NCI-H345 treated with DMSO at 0.1 percent for 48 hours (cell line): ENCODE data around the gene BANP.
"Not testable (repeated sequence)": the region's sequence is repeated elsewhere in the genome, so short reads cannot be mapped to it uniquely, and the experiment has no call there.

Source experiments
- DNase-seq: peaks from one replicate; lab custom pipeline; 2025; ENCODE audit not compliant: unreplicated experiment; lab: John Stamatoyannopoulos, UW

Gene BANP

DNA sequence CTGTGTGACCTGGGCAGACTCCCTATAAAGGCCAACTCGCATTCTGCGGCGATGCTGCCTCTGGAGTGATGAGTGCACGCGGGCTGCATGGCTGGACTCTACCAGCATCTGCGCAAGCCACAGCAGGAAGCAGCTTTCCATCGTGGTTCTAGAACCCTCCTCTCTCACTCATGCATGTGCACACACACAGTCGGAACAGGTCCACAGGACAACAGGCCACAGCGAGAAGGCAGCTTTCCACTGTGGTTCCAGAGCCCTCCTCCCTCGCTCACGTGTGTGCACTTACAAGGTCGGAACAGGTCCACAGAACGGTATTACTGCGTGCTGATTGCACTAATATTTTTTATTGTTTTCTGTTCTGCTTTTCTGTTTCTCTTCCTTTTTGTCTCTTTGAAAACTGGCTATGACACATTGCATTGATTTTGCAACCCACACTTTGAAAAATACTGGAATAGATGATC, 92.9 kb downstream of the BANP start:
- DNase-seq = not testable (repeated sequence)

DNA sequence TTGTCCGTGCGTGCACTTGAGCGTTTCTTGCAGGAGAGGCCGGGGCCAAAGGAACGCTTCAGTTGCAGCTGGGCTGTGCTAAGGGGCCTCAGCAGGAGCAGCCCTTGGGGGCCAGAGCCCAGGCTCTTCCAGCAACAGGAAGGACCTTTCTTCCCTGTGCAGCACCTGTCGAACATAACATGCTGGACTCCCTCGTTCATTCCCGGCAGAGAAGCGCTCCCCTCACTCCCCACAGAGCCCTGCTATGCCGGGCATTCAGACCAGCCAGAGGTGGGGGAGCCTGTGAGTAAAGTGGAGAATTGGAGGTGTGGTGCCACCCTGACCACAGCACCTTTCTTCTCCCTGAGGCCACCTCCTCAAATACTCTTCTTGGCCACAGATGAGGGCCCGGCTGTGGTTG, 94.1 kb downstream of the BANP start:
- DNase-seq = not testable (repeated sequence)

DNA sequence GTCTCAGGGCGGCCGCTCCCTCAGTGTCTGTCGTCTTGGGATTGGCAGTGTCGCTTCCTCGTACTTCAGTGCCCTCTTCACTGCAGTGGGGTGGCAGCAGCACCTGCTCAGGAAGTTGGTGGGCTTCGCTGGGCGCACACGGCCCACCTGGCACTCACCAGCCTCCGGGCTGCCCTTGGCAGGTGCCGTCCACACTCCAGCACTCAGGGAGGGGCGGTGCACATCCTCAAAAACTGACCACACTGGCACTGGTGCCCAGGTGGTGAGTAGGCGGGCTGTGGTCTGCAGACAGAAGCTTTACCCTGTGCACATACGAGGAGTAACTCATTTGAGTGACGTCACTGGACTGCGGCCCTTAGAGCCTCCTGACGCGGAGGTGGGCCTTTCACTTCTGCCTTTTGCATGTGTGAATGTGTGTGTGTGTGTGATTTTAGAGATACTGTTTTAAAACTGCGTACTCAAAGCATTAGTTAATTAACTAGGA, 94.6 kb downstream of the BANP start:
- no peak for DNase-seq

DNA sequence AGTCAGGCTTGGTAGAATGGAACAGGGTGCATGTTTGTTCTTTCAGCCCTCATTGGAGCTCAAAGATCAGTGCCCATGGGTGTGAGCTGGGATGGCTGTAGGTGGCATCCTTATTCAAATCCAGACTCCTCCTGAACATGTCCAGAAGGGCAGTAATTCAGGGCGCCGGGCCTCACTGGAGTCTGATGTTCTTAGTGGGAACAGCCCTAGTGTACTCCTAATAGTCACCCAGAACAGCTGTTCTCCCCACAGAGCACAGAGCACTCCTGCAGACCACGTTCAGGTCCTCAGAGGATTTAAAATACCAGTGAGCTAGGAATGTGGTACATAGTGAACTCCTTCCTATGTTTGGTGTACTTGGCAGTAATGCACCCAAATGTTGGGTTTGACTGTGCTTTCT, 96.2 kb downstream of the BANP start:
- no peak for DNase-seq

DNA sequence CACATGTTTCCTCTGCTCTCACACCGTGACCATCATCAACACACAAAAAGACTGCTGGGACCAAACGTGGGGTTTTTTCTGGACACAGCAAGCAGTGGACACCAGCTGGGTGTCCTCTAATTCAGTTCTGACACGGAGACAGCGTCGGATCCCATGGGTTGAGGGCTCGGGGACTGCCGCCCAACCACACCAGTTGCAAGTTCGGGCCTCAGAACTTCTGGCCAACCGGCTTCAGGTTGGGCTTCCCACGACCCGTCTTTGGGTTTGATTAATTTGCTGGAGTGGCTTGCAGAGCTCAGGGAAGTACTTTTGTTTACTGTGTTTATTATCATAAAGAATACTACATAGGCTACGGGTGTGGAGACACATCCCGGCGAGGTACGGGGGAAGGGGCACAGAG, 97.8 kb downstream of the BANP start:
- DNase-seq = no peak

DNA sequence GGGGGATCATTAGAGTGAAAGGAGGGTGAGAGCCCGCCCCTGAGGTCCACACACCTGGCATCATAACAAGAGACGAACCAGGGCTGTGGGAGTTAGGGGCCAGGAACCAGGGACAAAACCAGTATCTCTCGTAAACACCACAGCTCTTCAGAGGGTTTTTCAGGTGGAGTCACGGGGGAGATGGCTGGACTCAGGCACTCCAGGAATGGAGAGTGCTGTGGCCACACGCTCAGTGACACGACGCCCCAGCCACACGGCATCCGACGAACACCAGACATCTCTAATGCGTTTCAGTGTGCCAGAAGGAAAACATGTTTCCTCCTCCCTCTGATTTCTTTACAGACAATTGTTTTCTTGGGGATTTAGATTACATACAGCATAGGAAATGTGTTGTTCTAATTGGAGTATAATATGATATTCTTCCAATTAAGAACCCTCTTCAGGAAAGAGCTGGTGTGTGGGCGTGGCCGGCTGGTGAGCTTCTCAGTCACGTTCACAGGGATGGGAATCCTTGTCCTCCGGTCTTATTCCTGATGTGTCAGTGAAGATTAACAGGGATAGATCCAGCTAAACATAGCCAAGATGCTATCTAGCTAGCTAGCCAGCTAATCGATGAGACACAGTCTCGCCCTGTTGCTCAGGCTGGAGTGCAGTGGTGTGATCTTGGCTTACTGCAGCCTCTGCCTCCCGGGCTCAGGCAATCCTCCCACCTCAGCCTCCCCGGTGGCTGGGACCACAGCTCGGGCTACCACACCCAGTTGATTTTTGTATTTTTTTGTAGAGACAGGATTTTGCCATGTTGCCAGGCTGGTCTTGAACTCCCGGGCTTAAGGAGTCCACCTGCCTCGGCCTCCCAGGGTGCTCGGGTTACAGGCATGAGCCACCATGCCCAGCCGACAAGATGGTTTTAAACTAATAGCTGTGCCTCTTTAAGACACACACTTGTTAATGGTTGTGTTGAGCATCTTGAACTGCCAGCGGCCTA, 98.6 kb downstream of the BANP start:
- DNase-seq = no peak

DNA sequence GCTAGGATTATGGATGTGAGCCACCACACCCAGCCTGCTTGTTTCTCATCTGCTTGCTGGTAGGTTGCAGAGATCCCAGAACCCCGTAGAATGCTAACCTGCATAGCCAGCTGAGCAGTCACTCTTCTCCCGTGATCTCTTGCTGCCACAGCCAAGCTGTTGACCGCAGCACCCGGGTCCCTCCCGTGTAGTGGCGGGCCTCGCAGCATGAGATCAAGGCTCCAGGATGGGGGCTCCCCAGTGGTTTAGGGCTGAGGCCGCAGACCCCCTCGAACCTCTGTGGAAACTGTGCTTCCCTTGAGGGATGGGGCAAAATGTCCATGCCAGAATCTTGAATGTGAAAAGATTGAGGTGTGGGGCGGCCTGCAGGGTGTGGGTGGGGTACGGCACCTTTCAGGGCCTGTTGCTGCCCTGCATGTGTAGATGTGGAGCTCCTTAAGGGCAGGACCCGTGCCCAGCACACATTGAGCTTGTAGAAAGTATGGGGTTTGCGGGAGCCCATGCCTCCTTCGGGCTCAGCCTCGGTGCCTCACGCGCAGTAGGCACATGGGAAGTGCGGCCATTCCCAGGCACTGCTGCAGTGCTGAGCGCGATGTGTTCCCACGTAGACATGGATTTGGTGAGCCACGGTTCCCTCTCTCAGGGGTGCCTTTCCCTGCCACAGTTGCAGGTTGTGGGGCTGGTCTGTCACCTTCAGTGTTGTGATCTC, 99.9 kb downstream of the BANP start:
- DNase-seq = no peak

DNA sequence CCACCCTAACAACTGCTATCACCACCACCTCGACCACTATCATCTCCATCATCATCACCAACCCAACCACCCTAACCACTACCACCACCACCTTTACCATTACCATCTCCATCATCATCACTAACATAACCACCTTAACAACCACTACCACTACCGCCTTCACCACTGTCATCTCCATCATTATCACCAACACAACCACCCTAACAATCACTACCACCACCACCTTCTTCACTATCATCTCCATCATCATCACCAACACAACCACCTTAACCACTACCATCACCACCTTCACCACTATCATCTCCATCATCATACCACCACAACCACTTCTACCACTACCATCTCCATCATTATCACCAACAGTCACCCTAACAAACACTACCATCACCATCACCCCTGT, 101.4 kb downstream of the BANP start:
- no peak for DNase-seq

DNA sequence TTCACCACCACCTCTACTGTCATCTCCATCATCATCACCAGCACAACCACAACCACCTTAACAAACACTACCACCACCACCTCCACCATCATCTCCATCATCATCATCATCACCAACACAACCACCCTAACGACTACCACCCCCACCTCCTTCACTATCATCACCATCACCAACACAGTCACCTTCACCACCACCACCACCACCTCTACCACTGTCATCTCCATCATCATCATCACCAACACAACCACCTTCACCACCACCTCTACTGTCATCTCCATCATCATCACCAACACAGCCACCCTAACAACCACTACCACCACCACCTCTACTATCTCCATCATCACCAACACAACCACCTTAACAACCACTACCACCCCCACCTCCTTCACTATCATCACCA, 102.2 kb downstream of the BANP start:
- not testable (repeated sequence) for DNase-seq

DNA sequence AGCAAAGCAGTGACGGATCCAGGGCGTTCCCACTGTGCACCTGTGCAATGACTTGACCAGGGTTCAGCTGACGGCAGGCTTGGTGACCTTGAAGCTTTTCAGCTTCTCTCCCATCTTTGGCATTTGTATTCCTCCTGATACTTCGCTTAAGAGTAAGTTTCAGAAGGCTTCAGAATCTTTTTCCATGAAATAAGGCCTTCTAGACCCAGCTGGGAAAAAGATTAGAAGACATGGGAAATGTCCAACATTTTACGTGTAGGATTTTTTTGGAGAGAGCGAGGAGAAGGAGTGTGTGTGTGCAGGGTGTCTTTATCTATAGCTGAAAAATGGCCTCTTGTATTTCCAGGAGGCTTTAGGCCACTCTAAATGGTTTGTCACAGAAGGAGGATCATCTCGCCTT, 104.1 kb downstream of the BANP start:
- no peak for DNase-seq

DNA sequence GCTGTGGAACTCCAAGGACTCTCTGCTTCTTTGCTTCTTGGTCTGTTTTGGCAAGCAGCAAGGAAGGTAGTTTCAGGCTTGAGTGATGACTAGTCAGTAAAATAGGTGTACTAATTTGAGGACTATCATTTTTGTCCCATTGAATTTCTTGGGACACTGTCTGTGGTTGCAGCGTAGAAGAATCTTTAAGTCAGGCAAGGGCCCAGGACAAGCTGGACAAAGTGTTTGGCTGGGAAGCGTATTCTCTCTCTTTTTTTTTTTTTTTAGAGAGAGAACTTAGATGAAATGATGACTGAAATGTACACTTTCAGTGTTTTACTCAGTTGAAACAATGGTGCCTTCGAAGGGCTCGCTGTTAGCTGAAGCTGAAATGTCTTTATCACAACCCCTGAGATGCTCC, 105.0 kb downstream of the BANP start:
- DNase-seq = no peak

DNA sequence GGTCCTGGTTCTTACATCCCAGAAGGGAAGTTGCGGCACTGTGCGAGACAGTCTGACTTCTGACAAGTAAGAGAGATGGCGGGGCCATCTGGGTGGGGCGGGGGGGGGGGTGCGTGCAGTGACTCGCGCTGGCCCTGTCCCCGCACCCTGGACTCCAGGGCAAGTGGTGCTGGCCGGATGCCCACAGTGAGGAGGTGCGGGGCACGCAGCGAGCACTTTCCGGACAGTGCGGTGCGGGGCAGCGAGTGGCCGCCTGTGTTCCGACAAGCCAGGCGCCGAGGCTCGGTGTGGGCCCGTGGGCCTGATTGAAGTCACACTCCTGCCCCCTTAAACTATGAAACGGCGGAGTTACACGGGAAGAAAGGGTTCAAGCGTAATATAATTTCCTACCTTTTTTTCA, 106.4 kb downstream of the BANP start:
- DNase-seq = no peak

DNA sequence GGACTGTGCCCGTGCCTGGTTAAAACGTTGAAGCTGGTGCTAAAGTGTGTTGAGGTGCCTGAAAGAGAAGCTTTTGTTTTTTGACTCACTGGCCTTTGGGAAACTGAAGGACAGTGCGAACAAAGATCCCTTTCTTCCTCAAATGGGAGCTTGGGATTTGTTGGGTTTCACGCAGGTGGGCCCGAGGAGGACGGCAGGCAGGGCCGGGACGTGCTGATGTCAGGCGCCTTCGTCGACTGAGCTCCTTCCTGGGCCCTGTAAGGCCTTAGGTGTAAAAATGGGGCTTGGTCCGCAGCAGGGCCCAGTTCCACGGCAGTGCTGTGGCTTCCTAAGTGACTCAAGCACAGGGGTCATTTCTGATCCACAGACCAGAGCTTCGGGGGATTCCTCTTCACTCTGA, 106.9 kb downstream of the BANP start:
- no peak for DNase-seq

DNA sequence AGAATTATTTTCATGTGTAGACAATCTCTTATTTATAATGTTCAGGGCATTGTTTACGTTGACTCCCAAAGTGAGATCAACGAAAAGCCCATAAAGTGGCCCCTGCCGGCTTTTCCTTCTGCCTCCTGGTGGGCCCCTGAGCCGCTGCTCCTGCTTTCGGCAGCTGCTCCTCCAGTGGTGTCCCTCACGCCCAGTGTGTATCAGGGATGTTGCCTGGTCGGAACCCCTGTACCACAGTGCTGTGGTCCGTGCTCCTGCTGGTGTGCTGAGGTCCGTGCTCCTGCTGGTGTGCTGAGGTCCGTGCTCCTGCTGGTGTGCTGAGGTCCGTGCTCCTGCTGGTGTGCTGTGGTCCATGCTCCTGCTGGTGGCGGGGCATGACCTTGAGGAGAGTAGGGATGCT, 107.6 kb downstream of the BANP start:
- no peak for DNase-seq

DNA sequence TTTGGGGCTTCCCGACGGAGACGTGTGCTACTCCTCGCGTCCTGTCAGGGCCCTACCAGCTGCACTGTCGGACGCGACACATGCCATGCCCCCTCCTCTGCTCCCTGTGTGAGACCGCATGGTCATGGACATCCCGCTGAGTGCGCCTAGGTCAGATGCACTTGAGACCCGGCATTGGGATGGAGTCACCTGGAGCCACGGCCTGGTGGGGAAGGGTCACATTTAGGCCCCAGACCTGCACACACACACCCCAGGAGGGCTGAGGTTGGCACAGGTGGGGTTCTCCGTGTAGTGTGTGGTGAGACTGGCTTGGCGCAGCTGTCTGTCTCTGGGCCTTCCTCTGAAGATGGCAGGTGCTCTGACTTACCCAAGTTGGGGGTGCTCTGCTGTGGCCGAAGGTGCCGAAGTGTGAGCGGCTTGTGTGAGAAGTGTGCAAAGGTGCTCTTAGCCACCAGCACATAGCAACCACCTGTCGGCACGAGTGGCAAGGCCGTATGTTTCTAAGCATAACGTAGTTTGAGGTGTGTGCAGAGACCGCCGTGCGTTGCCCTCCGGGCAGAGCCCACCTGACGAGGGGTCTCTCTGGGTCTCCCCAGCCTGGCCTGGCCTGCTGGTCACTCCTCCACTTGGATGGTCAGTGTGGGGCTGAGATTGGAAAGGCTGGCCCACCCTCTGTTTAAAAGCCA, 108.6 kb downstream of the BANP start:
- no peak for DNase-seq

DNA sequence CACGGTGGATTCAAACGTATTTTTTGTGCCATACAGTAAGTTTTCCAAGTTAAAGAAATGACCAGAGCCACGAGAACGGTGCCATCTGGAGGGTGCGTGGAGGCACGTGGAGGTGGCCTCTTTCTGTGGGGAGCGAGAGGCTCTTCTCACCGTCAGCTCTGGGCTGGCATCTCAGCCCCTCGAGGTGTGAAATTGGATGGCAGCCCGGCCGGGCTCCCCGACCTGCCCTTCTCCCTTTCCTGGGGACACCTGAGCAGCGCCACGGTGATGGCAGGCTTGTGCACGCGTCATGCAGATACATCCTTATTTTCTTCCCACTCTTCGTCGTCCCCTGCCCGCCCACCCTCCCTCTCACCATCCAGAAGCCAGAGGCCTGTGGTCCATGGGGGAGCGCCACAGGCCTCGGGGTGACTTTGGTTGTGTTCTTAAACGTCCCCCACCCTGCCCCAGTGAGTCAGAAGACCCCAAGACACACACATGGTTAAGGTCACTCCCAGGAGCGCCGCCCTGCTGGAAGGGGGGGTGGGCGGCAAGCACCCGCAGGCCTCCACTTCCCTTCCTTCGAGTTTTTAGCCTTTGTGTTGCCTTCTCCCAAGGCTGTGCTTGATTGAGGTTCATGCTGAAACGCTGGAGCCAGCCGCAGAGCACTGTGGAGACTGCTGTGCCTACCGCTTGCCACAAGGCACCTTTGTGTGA, 109.4 kb downstream of the BANP start:
- DNase-seq = no peak

DNA sequence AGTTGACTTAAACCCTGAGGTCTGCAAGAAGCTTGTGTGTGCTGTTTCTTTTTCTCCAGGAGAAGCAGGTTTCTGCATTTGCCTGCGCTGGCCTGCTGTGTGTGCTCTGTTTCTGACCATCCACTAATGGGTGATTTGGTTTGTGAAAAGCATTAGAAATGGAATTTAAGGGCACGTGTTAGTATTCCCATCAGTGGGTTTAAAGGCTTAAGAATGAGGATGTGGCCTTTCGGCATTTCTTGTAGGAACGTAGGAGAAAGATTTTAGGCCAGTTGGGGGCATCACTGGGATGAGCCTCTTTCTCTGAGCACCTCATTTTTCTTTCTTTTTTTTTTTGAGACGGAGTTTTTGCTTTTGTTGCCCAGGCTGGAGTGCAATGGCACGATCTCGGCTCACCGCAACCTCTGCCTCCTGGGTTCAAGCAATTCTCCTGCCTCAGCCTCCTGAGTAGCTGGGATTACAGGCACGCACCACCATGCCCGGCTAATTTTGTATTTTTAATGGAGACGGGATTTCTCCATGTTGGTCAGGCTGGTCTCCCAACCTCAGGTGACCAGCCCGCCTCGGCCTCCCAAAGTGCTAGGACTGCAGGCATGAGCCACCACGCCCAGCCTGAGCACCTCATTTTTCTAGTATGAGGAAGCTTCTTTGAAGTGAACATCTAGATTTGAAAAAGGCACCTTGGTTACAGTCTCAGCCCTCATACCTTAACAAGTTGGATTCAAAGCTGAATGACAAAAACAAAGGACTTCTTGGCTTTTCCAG, 110.3 kb downstream of the BANP start:
- DNase-seq = no peak

DNA sequence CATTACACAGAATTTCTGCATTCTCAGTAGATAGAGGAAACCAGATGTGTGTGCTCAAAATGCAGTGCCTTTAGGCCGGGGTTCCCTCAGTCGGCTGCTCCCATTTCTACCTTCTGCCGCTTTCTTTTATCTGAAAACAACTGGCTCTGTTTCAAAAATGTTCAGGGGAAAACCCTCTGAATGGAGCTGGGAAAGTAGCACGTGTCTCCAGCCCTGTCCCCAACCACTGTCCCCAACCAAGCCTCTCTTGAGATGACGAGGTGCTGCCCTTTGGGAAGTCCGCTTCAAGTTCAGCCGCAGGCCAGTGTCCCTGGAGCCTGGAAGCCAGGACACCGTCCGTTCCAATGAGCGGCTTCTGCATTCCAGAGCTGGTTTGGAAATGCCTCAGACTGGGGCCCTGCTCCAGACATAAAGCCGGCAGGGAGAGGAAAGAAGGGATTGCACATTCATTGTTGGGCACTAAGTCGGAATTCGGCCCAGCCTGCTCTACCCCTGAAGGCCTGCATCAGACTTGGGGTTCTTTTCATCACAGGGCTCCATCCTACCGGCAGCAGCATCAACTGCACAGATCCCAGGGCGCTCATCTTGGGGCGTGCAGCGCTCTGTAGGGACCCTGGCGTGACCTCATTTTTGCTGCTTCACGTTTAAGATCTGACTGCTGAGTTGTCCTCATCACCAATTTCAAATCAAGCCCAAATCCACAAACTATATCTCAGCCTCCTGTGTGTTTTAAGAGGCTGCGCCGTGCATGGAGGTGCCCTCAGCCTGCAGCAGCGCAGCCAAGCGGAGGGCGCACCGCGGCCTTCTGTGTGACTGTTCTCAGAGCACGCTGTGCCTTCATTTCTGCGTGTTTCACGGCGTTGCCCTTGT, 111.3 kb downstream of the BANP start:
- DNase-seq = no peak

DNA sequence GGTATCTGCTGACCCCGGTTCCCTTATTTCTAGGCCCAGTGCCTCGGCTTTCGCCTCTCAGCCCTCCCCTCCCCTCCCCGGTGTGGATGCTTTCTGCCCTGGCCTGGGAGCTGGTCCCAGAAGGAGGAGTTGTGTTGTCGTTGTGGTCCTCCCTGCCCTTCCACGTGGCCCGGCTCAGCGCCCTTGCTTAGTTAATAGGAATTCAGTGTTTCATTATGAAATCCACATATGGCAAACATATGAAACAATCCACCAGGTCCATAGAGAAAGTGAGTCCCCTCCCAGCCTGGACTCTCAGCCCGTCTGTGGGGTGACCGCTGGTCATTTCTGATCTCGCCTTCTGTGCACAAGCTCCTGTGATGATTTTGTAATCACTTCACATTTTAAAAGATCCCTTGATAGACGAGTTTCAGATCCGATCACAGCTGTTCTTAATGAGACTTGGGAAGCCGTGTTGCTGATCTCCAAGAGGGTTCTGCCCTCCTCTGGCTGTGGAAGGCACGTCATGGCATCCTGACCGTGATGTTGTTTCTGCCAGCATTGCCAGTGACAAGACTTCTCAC, 112.1 kb downstream of the BANP start:
- DNase-seq = no peak
